Adrenal gland (tissue), 12 donors: ENCODE results near the gene SHB. TPM values are rescaled to one million over a fixed set of nuclear protein-coding genes. Genes with fewer than 3 reads are reported as not detected.

Source experiments
- DNase-seq, 7 donors: peaks; one replicate each; pipeline ENCODE4 v3.0.0-alpha.2; 2019 to 2020
- H3K27ac ChIP-seq, 5 donors: fragments of 200-600 bp; sonication (generic) in 4 of 5; 1 replicate in 3 of 5; 2 replicates in 2 of 5; pipeline versions ENCODE4 v1.5.1 to v1.8.0; 2016 to 2020; ENCODE audit warnings: mild to moderate bottlenecking in 1 of 5
- H3K27me3 ChIP-seq: fragments of 200-600 bp; 2 replicates; pipeline ENCODE4 v1.8.0; 2021
- H3K36me3 ChIP-seq, 2 donors: fragments of 200-600 bp; replicated peaks in 1 of 2; 1 replicate in 1 of 2; 2 replicates in 1 of 2; pipeline versions ENCODE4 v1.5.1 to v1.8.0; 2018 to 2022
- H3K4me1 ChIP-seq, 2 donors: fragments of 200-600 bp; replicated peaks in 1 of 2; 1 replicate in 1 of 2; 2 replicates in 1 of 2; pipeline versions ENCODE4 v1.5.1 to v1.8.0; 2018 to 2021
- H3K4me3 ChIP-seq, 4 donors: fragments of 200-600 bp; sonication (generic) in 3 of 4; one replicate each; pipeline ENCODE4 v1.5.1; 2016 to 2018
- H3K9me3 ChIP-seq, 3 donors: fragments of 200-600 bp; sonication (generic) in 1 of 3; replicated peaks in 1 of 3; 1 replicate in 2 of 3; 2 replicates in 1 of 3; pipeline versions ENCODE4 v1.5.1 to v1.8.0; 2016 to 2021
- CTCF ChIP-seq, 6 experiments: fragments of 450-650 bp in 4 of 6; fragments of 200-600 bp in 2 of 6; sonication (generic) in 1 of 6; IDR thresholded peaks; 1 replicate in 5 of 6; 2 replicates in 1 of 6; pipeline versions ENCODE4 v1.5.1 to v1.8.0; 2016 to 2021; ENCODE audit warnings: antibody characterized with exemption in 6 of 6, mild to moderate bottlenecking in 2 of 6, moderate library complexity in 1 of 6
- POLR2A ChIP-seq, 2 donors: fragments of 450-650 bp; IDR thresholded peaks; one replicate each; pipeline ENCODE4 v1.6.1; 2017; ENCODE audit warnings: antibody characterized with exemption in 2 of 2, mild to moderate bottlenecking in 2 of 2, moderate library complexity in 1 of 2
- WGBS, 4 donors: extraction: QIAGEN DNeasy Blood & Tissue Kit in 2 of 4; methylation state at CpG; one replicate each; pipeline versions ENCODE4 v1.1.5 to v1.1.7; 2013 to 2017; 5-methylcytosine and 5-hydroxymethylcytosine counted together
- intact Hi-C, 2 donors: fragments of 100-400 bp; cut with DNase I; formaldehyde crosslinking; loops; one replicate each; pipeline versions ENCODE4 v1.14.1 to v1.15.0; 2022 to 2023
- polyA plus RNA-seq, 3 donors: library from polyadenylated mRNA; stranded (reverse); fragments of 200-250 nt in 2 of 3; fragments of 350-450 nt in 1 of 3; fragmentation: Illumina TruSeq in 1 of 3; extraction: RNeasy Lipid Tissue Mini Kit (QIAGEN cat#74804) in 1 of 3; gene quantifications; one replicate each; pipeline ENCODE4 v1.2.3, GENCODE V29; 2013 to 2014
- total RNA-seq, 9 donors: library from RNA; depleted of rRNA in 4 of 9; stranded (reverse); fragments of >200 nt in 4 of 9; fragments of 120-200 nt in 1 of 9; fragmentation: NEBNext Ultra II Directional in 1 of 9; extraction: Animal tissue kit (Norgen Biotek cat#: 25700) in 1 of 9; gene quantifications; one replicate each; pipeline versions ENCODE4 v1.1.0 to v1.2.4, GENCODE V29; 2013 to 2023
- donor health status: healthy with polysubstance abuse.
- donor health status: Bipolar disorder and iron deficiency.
- donor health status: DM: yes; HTN: yes; CAD: no.
- donor health status: DM: no; HTN: no; CAD: no.
- donor health status: DM: no; HTN: no; CAD: no.
- donor health status: DM: yes; HTN: yes; CAD: no.

Gene SHB
- total and polyA plus RNA-seq, 12 donors: 3.2 to 21.2 (median 11.1) TPM

- DNase-seq: no peak
- 89 to 100% (median 92%) methylated on average over 5 to 7 of the region's 7 CpGs for WGBS, 4 donors
- Histone ChIP-seq H3K4me3 (no peak overlapping the region), H3K27ac (no peak overlapping the region), H3K9me3 (no peaks in the 10 kb centered on the region), H3K4me1 (peaks cover 8 to 19% of the 10 kb centered on the region in 2 donors), H3K36me3 (no peaks in the 10 kb centered on the region), H3K27me3 (no peaks in the 10 kb centered on the region)
- intact Hi-C loops: no loop called here
- TF ChIP-seq POLR2A (IDR thresholded peaks at IDR 0.05) (no peak), CTCF (IDR thresholded peaks at IDR 0.05) (no peak)
Measured at GRCh38 chr9:37947471-37947870, 121.6 kb downstream of the SHB start.

- no peak overlapping the region for H3K4me3 ChIP-seq
- no peaks in the 10 kb centered on the region for H3K27me3 ChIP-seq
- H3K36me3 ChIP-seq: no peaks in the 10 kb centered on the region
- no peaks in the 10 kb centered on the region for H3K9me3 ChIP-seq
- intact Hi-C loops: no loop called here
- WGBS, 4 donors: 85 to 97% (median 95%) methylated on average over 7 of the region's 7 CpGs
- no peak for DNase-seq
- TF ChIP-seq CTCF (IDR thresholded peaks at IDR 0.05) (no peak), POLR2A (IDR thresholded peaks at IDR 0.05) (no peak)
- no peak overlapping the region for H3K27ac ChIP-seq
- peaks cover 8 to 19% of the 10 kb centered on the region in 2 donors for H3K4me1 ChIP-seq
Measured at GRCh38 chr9:37946971-37947370, 122.1 kb downstream of the SHB start.

- Histone ChIP-seq H3K4me3 (no peak overlapping the region), H3K36me3 (no peaks in the 10 kb centered on the region), H3K27me3 (no peaks in the 10 kb centered on the region), H3K27ac (no peak overlapping the region), H3K9me3 (no peaks in the 10 kb centered on the region), H3K4me1 (peaks cover 8 to 15% of the 10 kb centered on the region in 2 donors)
- 83 to 91% (median 91%) methylated on average over 1 to 8 of the region's 8 CpGs for WGBS, 4 donors
- intact Hi-C loops: no loop called here
- TF ChIP-seq POLR2A (IDR thresholded peaks at IDR 0.05) (no peak), CTCF (IDR thresholded peaks at IDR 0.05) (no peak)
- DNase-seq: no peak
Measured at GRCh38 chr9:37946041-37946440, 123.0 kb downstream of the SHB start.

- Histone ChIP-seq H3K36me3 (no peaks in the 10 kb centered on the region), H3K9me3 (no peaks in the 10 kb centered on the region), H3K4me1 (peaks cover 8 to 10% of the 10 kb centered on the region in 2 donors), H3K27ac (peak overlapping the region in 1 of 5 donors; percentile 40), H3K27me3 (no peaks in the 10 kb centered on the region), H3K4me3 (no peak overlapping the region)
- no peak for DNase-seq
- 83 to 98% (median 94%) methylated on average over 1 to 9 of the region's 9 CpGs for WGBS, 4 donors
- TF ChIP-seq CTCF (IDR thresholded peaks at IDR 0.05): no peak
- no peak for TF ChIP-seq POLR2A (IDR thresholded peaks at IDR 0.05)
- intact Hi-C loops: no loop called here
Measured at GRCh38 chr9:37944671-37945481, 124.2 kb downstream of the SHB start.
